22Rv1 (cell line): ENCODE measurements around the gene NCKAP5L.

Experiments
- ZFX ChIP-seq: fragments of 450-650 bp; IDR thresholded peaks from 2 replicates; pipeline ENCODE4 v1.6.1; 2017; ENCODE audit warnings: antibody characterized with exemption, borderline replicate concordance
- TF ChIP-seq, protein P1 (sequence below): fragments of 450-650 bp; IDR thresholded peaks from 2 replicates; pipeline ENCODE4 v1.5.1; 2017; ENCODE audit warnings: mild to moderate bottlenecking

DNA sequence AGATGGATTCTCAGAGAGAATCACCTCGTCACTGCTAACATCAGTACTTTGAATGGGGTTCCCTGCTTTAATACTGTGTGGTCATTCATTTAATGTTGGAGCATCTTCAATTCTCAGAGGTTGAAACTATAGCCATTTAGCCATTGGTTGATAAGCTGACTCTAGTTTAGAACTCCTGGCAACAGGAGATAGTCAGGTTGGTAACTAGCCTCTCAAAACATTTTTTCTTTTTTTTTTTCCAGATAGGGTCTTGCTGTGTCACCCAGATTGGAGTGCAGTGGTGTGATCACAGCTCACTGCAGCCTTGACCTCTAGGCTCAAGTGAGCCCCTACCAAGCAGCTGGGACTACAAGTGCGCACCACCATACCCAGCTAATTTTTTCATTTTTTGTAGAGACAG, 3.5 kb upstream of the NCKAP5L start:
- TF ChIP-seq, protein P1, sequence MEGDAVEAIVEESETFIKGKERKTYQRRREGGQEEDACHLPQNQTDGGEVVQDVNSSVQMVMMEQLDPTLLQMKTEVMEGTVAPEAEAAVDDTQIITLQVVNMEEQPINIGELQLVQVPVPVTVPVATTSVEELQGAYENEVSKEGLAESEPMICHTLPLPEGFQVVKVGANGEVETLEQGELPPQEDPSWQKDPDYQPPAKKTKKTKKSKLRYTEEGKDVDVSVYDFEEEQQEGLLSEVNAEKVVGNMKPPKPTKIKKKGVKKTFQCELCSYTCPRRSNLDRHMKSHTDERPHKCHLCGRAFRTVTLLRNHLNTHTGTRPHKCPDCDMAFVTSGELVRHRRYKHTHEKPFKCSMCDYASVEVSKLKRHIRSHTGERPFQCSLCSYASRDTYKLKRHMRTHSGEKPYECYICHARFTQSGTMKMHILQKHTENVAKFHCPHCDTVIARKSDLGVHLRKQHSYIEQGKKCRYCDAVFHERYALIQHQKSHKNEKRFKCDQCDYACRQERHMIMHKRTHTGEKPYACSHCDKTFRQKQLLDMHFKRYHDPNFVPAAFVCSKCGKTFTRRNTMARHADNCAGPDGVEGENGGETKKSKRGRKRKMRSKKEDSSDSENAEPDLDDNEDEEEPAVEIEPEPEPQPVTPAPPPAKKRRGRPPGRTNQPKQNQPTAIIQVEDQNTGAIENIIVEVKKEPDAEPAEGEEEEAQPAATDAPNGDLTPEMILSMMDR, result no peak
- TF ChIP-seq ZFX, result no peak
